HL-60 (cell line): Measurements from ENCODE around the gene SPSB4.

Experiments
- DNase-seq, 2 experiments: peaks; one replicate each; pipeline ENCODE4 v3.0.0-alpha.2; 2010 to 2020; ENCODE audit warnings: low read depth in 1 of 2, low spot score in 1 of 2
- H3K27ac ChIP-seq: fragments of 250-450 bp; sonication (Bioruptor Pico); replicated peaks from 2 replicates; pipeline ENCODE4 v1.5.1; 2020; ENCODE audit warnings: mild to moderate bottlenecking, moderate library complexity
- H3K27me3 ChIP-seq: fragments of 250-450 bp; sonication (Bioruptor Pico); 2 replicates; pipeline ENCODE4 v1.5.1; 2021; ENCODE audit warnings: mild to moderate bottlenecking, moderate library complexity; ENCODE audit not compliant: insufficient read depth, poor library complexity, severe bottlenecking
- H3K4me3 ChIP-seq: replicated peaks from 2 replicates; pipeline ENCODE4 v1.5.1; 2011; ENCODE audit warnings: mild to moderate bottlenecking, control low read depth, low read length; ENCODE audit not compliant: insufficient read depth
- CTCF ChIP-seq: IDR thresholded peaks from one replicate; pipeline ENCODE4 v1.5.1; 2011; ENCODE audit warnings: low read length, control low read depth, inconsistent platforms; ENCODE audit not compliant: insufficient read depth
- GABPA ChIP-seq: IDR thresholded peaks from 2 replicates; pipeline ENCODE4 v1.6.1; 2012; ENCODE audit warnings: low read depth
- POLR2AphosphoS5 ChIP-seq: IDR thresholded peaks from 2 replicates; pipeline ENCODE4 v1.6.1; 2012; ENCODE audit warnings: low read depth
- SPI1 ChIP-seq: IDR thresholded peaks from 2 replicates; pipeline ENCODE4 v1.6.1; 2012; ENCODE audit warnings: low read depth, mild to moderate bottlenecking, borderline replicate concordance
- TF ChIP-seq, protein P1 (sequence below): IDR thresholded peaks from 2 replicates; pipeline ENCODE4 v1.6.1; 2012; ENCODE audit warnings: low read depth; ENCODE audit not compliant: insufficient replicate concordance

SPSB4 gene

DNA sequence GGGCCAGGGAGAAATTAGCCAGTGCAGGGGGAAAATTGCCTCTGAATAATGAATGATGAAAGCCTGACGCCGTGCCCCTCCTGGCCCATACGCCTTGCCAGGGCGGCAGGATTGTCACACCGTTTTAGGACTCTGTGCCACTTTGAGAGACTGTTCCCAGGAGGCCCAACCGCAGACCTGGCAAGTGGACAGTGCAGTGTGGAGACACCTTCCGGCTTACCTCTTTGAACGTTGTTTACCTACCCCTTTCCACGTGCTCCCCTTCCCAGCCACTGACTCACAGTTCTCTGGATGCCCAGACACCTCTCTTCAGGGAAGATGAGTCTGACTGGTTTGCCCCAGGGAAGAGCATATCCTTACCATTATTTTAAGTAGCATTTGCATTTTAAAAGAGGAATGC is 96.5 kb downstream of the SPSB4 start:
- no peak for TF ChIP-seq SPI1
- no peak for TF ChIP-seq GABPA
- no peak overlapping the region for H3K27ac ChIP-seq
- DNase-seq = no peak
- H3K27me3 ChIP-seq = no peaks in the 10 kb centered on the region
- H3K4me3 ChIP-seq = no peak overlapping the region

DNA sequence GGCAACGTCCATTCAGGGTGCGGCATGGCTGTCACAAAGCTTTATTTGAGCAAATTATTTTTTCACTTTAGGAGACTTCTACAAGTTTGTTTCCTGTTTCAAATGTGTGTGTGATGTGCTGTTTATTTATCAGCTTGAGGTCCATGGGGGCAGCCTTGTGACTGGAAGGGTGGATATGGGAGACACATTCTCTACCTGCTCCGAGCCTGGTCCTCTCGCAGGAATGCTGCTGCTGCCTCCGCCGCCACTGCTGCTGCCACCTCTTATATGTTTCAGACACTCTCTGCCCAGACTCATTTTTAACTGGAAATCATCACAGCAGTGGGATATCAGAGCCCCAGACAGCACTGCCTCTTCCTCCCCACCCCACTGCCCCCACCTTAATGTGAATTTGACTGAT is 97.0 kb downstream of the SPSB4 start:
- Histone ChIP-seq H3K27ac (no peak overlapping the region), H3K4me3 (no peak overlapping the region), H3K27me3 (no peaks in the 10 kb centered on the region)
- no peak for TF ChIP-seq POLR2AphosphoS5
- no peak for TF ChIP-seq CTCF
- TF ChIP-seq GABPA = no peak
- TF ChIP-seq SPI1 = no peak
- TF ChIP-seq, protein P1, sequence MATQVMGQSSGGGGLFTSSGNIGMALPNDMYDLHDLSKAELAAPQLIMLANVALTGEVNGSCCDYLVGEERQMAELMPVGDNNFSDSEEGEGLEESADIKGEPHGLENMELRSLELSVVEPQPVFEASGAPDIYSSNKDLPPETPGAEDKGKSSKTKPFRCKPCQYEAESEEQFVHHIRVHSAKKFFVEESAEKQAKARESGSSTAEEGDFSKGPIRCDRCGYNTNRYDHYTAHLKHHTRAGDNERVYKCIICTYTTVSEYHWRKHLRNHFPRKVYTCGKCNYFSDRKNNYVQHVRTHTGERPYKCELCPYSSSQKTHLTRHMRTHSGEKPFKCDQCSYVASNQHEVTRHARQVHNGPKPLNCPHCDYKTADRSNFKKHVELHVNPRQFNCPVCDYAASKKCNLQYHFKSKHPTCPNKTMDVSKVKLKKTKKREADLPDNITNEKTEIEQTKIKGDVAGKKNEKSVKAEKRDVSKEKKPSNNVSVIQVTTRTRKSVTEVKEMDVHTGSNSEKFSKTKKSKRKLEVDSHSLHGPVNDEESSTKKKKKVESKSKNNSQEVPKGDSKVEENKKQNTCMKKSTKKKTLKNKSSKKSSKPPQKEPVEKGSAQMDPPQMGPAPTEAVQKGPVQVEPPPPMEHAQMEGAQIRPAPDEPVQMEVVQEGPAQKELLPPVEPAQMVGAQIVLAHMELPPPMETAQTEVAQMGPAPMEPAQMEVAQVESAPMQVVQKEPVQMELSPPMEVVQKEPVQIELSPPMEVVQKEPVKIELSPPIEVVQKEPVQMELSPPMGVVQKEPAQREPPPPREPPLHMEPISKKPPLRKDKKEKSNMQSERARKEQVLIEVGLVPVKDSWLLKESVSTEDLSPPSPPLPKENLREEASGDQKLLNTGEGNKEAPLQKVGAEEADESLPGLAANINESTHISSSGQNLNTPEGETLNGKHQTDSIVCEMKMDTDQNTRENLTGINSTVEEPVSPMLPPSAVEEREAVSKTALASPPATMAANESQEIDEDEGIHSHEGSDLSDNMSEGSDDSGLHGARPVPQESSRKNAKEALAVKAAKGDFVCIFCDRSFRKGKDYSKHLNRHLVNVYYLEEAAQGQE = no peak
- no peak for DNase-seq

DNA sequence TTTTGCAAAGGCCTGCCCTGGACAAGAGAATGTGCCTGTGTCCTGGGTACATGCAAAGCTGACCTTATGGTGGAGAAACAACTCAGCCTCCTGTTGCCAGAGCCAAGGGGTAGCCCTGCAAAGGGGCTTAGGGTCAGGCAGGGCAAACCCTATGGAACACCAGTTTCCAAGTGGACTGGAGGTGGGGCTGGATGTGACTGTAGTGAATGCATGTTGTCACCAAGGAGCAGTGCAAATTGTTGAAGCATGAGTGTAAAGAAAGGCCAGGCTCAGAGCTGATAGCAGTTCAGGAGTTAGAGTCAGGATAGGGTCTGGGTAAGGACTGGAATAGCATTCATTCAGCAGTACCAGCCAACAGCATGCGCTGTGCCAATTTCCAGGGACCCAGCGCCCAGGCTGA is 97.6 kb downstream of the SPSB4 start:
- Histone ChIP-seq H3K4me3 (no peak overlapping the region), H3K27ac (no peak overlapping the region), H3K27me3 (no peaks in the 10 kb centered on the region)
- DNase-seq = no peak
- TF ChIP-seq SPI1 = no peak
- TF ChIP-seq, protein P1 = no peak
- TF ChIP-seq GABPA = no peak
- no peak for TF ChIP-seq POLR2AphosphoS5
- TF ChIP-seq CTCF = no peak

DNA sequence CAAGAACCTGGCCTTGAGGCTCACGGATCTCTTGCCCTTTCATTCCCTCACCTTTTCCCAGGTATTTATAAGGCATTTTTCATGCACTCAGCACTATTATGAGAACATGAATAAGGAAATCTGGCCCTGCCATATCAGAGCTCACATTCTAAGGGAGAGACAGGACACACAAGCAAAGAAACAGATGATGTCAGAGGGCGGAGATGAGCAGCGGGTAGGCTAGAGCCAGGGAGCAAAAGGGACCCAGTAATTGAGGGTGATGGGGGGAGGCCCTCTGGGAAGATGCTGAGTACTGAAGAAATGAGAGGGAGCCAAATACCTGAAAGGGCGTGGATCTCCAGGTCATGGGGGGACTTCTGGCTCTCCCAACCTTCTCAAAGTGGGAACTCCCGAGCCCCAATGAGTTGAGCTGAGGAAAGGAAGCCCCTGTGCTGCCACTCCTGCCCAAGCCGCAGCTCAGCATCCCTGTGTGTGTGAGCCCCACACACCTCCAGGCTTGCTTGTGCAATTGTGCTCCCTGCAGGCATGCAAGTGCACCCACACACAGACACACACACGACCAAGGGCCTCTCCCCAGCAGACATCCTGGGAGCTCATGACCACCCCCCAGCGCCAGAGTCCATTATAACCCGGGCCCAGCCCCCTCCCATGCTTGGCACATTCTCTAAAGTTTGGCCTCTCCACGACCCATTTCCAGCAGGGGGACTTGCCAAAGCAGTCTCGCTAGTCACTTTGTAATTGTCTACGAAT is 99.1 kb downstream of the SPSB4 start:
- Histone ChIP-seq H3K27me3 (no peaks in the 10 kb centered on the region), H3K27ac (no peak overlapping the region), H3K4me3 (no peak overlapping the region)
- TF ChIP-seq CTCF (no peak), SPI1 (no peak), GABPA (no peak), POLR2AphosphoS5 (no peak)
- TF ChIP-seq, protein P1 = no peak
- no peak for DNase-seq
